SK-N-DZ (cell line): ENCODE measurements around the gene MAGEA11. TPM values are rescaled to one million over a fixed set of nuclear protein-coding genes. Genes with fewer than 3 reads are reported as not detected.
"Not testable (repeated sequence)": the region's sequence is repeated elsewhere in the genome, so short reads cannot be mapped to it uniquely, and the experiment has no call there.

ENCODE experiments used
- DNase-seq: peaks from one replicate; pipeline ENCODE4 v3.0.0-alpha.2; 2015; ENCODE audit warnings: low spot score
- polyA plus RNA-seq, 2 experiments: library from polyadenylated mRNA; depleted of rRNA; stranded (reverse); fragments of >200 nt; gene quantifications; 2 replicates each; pipeline ENCODE4 v1.2.3, GENCODE V29; 2014

The MAGEA11 gene
- 0.35 TPM in 1 of 2 replicates, not detected in the other for polyA plus RNA-seq (2014; cell fraction: cytosol; rRNA removed)
- polyA plus RNA-seq (2014; cell fraction: nucleus; rRNA removed) = 0.44 and 0.73 TPM in 2 replicates

- no peak for DNase-seq
Observed at GRCh38 chrX:149711545-149712236, at the start of gene MAGEA11. Gene MAGEA11, plus strand, starts transcription at chrX:149712060. Its CDS starts 1,100 bp downstream, at chrX:149713160.

- not testable (repeated sequence) for DNase-seq
Observed at GRCh38 chrX:149675088-149675487, 36.8 kb upstream of the MAGEA11 start.

GRCh38 chrX:149675554-149675953 is 36.3 kb upstream of the MAGEA11 start:
- DNase-seq = not testable (repeated sequence)

GRCh38 chrX:149679164-149679678 is 32.6 kb upstream of the MAGEA11 start:
- not testable (repeated sequence) for DNase-seq

- no peak for DNase-seq
Observed at GRCh38 chrX:149681182-149681581, 30.7 kb upstream of the MAGEA11 start.

GRCh38 chrX:149682031-149682430 is 29.8 kb upstream of the MAGEA11 start:
- no peak for DNase-seq

GRCh38 chrX:149682956-149683947 is 28.6 kb upstream of the MAGEA11 start:
- no peak for DNase-seq

GRCh38 chrX:149683966-149684730 is 27.7 kb upstream of the MAGEA11 start:
- DNase-seq = no peak

- DNase-seq = no peak
Observed at GRCh38 chrX:149687991-149688390, 23.9 kb upstream of the MAGEA11 start.

- DNase-seq = no peak
Observed at GRCh38 chrX:149688552-149688951, 23.3 kb upstream of the MAGEA11 start.

GRCh38 chrX:149691794-149692193 is 20.1 kb upstream of the MAGEA11 start:
- DNase-seq = no peak

GRCh38 chrX:149692686-149693272 is 19.1 kb upstream of the MAGEA11 start:
- not testable (repeated sequence) for DNase-seq

- no peak for DNase-seq
Observed at GRCh38 chrX:149699761-149700160, 12.1 kb upstream of the MAGEA11 start.

GRCh38 chrX:149704664-149705063 is 7.2 kb upstream of the MAGEA11 start:
- DNase-seq = no peak

- no peak for DNase-seq
Observed at GRCh38 chrX:149707147-149707901, 4.5 kb upstream of the MAGEA11 start.

GRCh38 chrX:149712831-149713230 is 971 bp downstream of the MAGEA11 start:
- no peak for DNase-seq

GRCh38 chrX:149713279-149714050 is 1.6 kb downstream of the MAGEA11 start:
- no peak for DNase-seq

GRCh38 chrX:149715468-149715867 is 3.6 kb downstream of the MAGEA11 start:
- DNase-seq = no peak

- DNase-seq = no peak
Observed at GRCh38 chrX:149716632-149717031, 4.8 kb downstream of the MAGEA11 start.
